ENCODE measurements around the gene GAPVD1. TPM values are rescaled to one million over a fixed set of nuclear protein-coding genes. Genes with fewer than 3 reads are reported as not detected.

GAPVD1 gene
- 34.1 and 36.1 TPM in 2 replicates for total RNA-seq

DNA sequence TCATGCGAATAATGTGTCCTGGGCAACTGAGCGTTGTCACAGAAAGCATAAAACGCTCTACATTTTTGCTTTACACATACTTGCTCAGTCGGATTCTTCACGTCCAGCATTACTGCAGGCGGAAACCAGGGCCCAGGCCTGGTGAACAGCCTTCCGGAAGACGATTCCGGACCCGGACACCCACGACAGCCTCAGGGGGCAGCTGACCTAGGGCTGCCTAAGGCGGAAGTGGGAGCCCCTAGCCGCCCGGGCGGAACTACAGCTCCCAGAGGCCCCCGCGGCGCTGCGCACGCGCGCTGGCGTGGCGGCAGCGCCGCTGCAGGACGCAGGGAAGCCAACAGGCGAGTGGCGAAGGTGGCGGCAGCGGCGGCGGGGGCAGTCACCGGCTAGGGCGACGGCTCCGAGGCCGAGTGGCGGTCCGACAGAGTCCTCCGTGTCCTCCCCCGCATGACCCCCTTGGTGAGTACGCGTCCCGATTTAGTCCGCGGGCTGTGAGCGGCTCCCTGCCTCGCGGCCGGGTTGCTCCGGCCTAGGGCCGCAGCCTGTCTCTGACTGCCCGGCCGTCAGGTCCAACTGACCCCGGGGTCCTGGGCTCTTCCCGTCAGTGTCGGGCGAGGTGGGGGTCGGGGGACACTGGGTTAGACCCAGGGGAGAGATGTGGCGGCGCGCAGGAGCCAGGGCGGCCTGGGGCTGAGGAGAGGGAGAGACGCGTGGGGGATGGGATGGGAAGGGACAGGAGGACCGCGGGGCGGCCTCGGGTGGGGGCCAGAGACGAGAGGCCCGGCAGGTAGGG is at the start of gene GAPVD1:
GAPVD1 (plus strand) TSS at position 326 of the 793 bp plus-strand sequence. CDS start 37,096 bp downstream, outside the sequence.

GRCh38 chr9:125241000-125241862 is 20.4 kb upstream of the GAPVD1 start, which contains the start of gene HSPA5:
HSPA5 (minus strand) TSS chr9:125241343; CDS start chr9:125241126, 217 bp downstream.

Other genes starting within 250 kb of the GAPVD1 start
- 4.8 and 6.7 TPM in 2 replicates for gene SCAI, start 118.3 kb upstream of the GAPVD1 start, total RNA-seq
- gene PPP6C, start 72.0 kb upstream of the GAPVD1 start, total RNA-seq = 9.0 and 9.4 TPM in 2 replicates
- gene RABEPK, start 61.3 kb upstream of the GAPVD1 start, total RNA-seq = 40.5 and 41.2 TPM in 2 replicates
- gene HSPA5, start 20.5 kb upstream of the GAPVD1 start, total RNA-seq = 191 and 214 TPM in 2 replicates

Data from smooth muscle cell of bladder (primary cell).